Hair follicular keratinocyte (primary cell): ENCODE measurements around the gene TBC1D17. TPM values are rescaled to one million over a fixed set of nuclear protein-coding genes. Genes with fewer than 3 reads are reported as not detected.

ENCODE experiments used
- total RNA-seq: library from RNA; depleted of rRNA; stranded (reverse); fragments of >200 nt; gene quantifications from 2 replicates; pipeline ENCODE4 v1.2.3, GENCODE V29; 2015

TBC1D17 gene
- total RNA-seq = 11.6 and 15.2 TPM in 2 replicates

GRCh38 chr19:49877020-49877878 lies at the start of gene TBC1D17, which contains the start of gene AKT1S1:
Gene TBC1D17, plus strand, starts transcription at chr19:49877702. Its CDS starts 22 bp downstream, at chr19:49877724.
Gene AKT1S1, minus strand, starts transcription at chr19:49877355. Its CDS starts 4,060 bp downstream, at chr19:49873295.

GRCh38 chr19:49850487-49851342 lies 26.8 kb upstream of the TBC1D17 start, which contains the start of gene PTOV1:
Gene PTOV1, plus strand, starts transcription at chr19:49851159.

GRCh38 chr19:49866933-49867782 lies 10.3 kb upstream of the TBC1D17 start, which contains the start of gene PNKP:
Gene PNKP, minus strand, starts transcription at chr19:49867576. Its CDS starts 372 bp downstream, at chr19:49867204.

GRCh38 chr19:49896863-49897621 lies 19.5 kb downstream of the TBC1D17 start, which contains the start of gene IL4I1:
Gene IL4I1, minus strand, starts transcription at chr19:49896887. Its CDS starts 727 bp downstream, at chr19:49896160.

GRCh38 chr19:49929121-49929610 lies 51.7 kb downstream of the TBC1D17 start, which contains the start of the genes ATF5 and NUP62:
Gene ATF5, plus strand, starts transcription at chr19:49929205. Its CDS starts 1,646 bp downstream, at chr19:49930851.
Gene NUP62, minus strand, starts transcription at chr19:49929504. Its CDS starts 19,697 bp downstream, at chr19:49909807.

Other genes starting within 250 kb of the TBC1D17 start
- 55.4 and 88.5 TPM in 2 replicates for gene RRAS, start 237.6 kb upstream of the TBC1D17 start, total RNA-seq
- gene SCAF1, start 235.5 kb upstream of the TBC1D17 start, total RNA-seq = 28.1 and 35.2 TPM in 2 replicates
- 71.1 and 83.8 TPM in 2 replicates for gene IRF3, start 211.8 kb upstream of the TBC1D17 start, total RNA-seq
- gene BCL2L12, start 211.8 kb upstream of the TBC1D17 start, total RNA-seq = 18.4 and 37.6 TPM in 2 replicates
- gene PRMT1, start 200.4 kb upstream of the TBC1D17 start, total RNA-seq = 301 and 446 TPM in 2 replicates
- 1.3 and 4.1 TPM in 2 replicates for gene ADM5, start 188.1 kb upstream of the TBC1D17 start, total RNA-seq
- 0.23 and 2.0 TPM in 2 replicates for gene CPT1C, start 186.6 kb upstream of the TBC1D17 start, total RNA-seq
- gene TSKS, start 114.4 kb upstream of the TBC1D17 start, total RNA-seq = not detected in 2 replicates
- gene AP2A1, start 110.7 kb upstream of the TBC1D17 start, total RNA-seq = 101 TPM in 2 replicates
- gene FUZ, start 64.4 kb upstream of the TBC1D17 start, total RNA-seq = 11.5 and 13.8 TPM in 2 replicates
- 18.7 and 20.5 TPM in 2 replicates for gene MED25, start 59.4 kb upstream of the TBC1D17 start, total RNA-seq
- gene PTOV1, start 26.5 kb upstream of the TBC1D17 start, total RNA-seq = 44.3 and 45.9 TPM in 2 replicates
- 55.1 and 66.5 TPM in 2 replicates for gene PNKP, start 10.1 kb upstream of the TBC1D17 start, total RNA-seq
- gene AKT1S1, start 347 bp upstream of the TBC1D17 start, total RNA-seq = 20.1 and 25.7 TPM in 2 replicates
- not detected in 2 replicates for gene IL4I1, start 19.2 kb downstream of the TBC1D17 start, total RNA-seq
- 8.7 and 9.9 TPM in 2 replicates for gene ATF5, start 51.5 kb downstream of the TBC1D17 start, total RNA-seq
- 37.4 and 57.8 TPM in 2 replicates for gene NUP62, start 51.8 kb downstream of the TBC1D17 start, total RNA-seq
- gene SIGLEC11, start 83.5 kb downstream of the TBC1D17 start, total RNA-seq = not detected in 2 replicates
- 22.0 and 29.4 TPM in 2 replicates for gene VRK3, start 147.7 kb downstream of the TBC1D17 start, total RNA-seq
- 5.6 and 7.2 TPM in 2 replicates for gene ZNF473, start 148.3 kb downstream of the TBC1D17 start, total RNA-seq